H1 (cell line): ENCODE results near the gene STIM1. TPM values are rescaled to one million over a fixed set of nuclear protein-coding genes. Genes with fewer than 3 reads are reported as not detected.

ENCODE experiments used
- CTCF ChIA-PET: fragments of 300-600 bp; sonication (Branson Sonifier 250); formaldehyde crosslinking; loops from one replicate; lab custom pipeline; 2021; ENCODE audit not compliant: partially characterized antibody; lab: Charles Lee
- POLR2A ChIA-PET: fragments of 300-600 bp; sonication (Branson Sonifier 250); formaldehyde crosslinking; loops from one replicate; lab custom pipeline; 2021; ENCODE audit warnings: inconsistent platforms; ENCODE audit not compliant: partially characterized antibody; lab: Charles Lee
- DNase-seq, 2 experiments: peaks; one replicate each; pipeline versions ENCODE4 v3.0.0 to v3.0.0-alpha.2; 2010 to 2022; ENCODE audit warnings: low spot score in 2 of 2, low read depth in 1 of 2, mixed read lengths in 1 of 2
- FAIRE-seq: peaks from 2 replicates; lab custom pipeline; 2011; peaks lifted over from hg19 to GRCh38; lab: Jason Lieb, UNC
- H2AFZ ChIP-seq: 2 replicates; pipeline ENCODE4 v1.8.1; 2012; ENCODE audit warnings: low read length, inconsistent platforms
- H2AK5ac ChIP-seq: 2 replicates; pipeline ENCODE4 v1.6.1; 2013; ENCODE audit warnings: low read depth, low read length
- H2BK120ac ChIP-seq: replicated peaks from 2 replicates; pipeline ENCODE3; 2013; ENCODE audit warnings: low read depth, low read length, inconsistent platforms
- H2BK12ac ChIP-seq: 2 replicates; pipeline ENCODE4 v1.6.1; 2013; ENCODE audit warnings: low read depth, low read length
- H2BK15ac ChIP-seq: 2 replicates; pipeline ENCODE4 v1.6.1; 2013; ENCODE audit warnings: low read length
- H2BK20ac ChIP-seq: 2 replicates; pipeline ENCODE4 v1.6.1; 2013; ENCODE audit warnings: low read length
- H2BK5ac ChIP-seq: 2 replicates; pipeline ENCODE4 v1.6.1; 2013; ENCODE audit warnings: low read depth, low read length
- H3K14ac ChIP-seq: 2 replicates; pipeline ENCODE4 v1.6.1; 2013; ENCODE audit warnings: inconsistent platforms; ENCODE audit not compliant: insufficient read length
- H3K18ac ChIP-seq: 2 replicates; pipeline ENCODE4 v1.6.1; 2013; ENCODE audit warnings: low read length; ENCODE audit errors: extremely low read depth
- H3K23ac ChIP-seq: 2 replicates; pipeline ENCODE4 v1.6.1; 2013; ENCODE audit warnings: inconsistent platforms; ENCODE audit not compliant: insufficient read length
- H3K23me2 ChIP-seq: 2 replicates; pipeline ENCODE4 v1.6.1; 2013; ENCODE audit warnings: low read depth, low read length
- H3K27ac ChIP-seq: 2 replicates; pipeline ENCODE4 v1.6.1; 2011; ENCODE audit warnings: low read depth, low read length, inconsistent platforms
- H3K27me3 ChIP-seq, 4 experiments: replicated peaks in 1 of 4; 1 replicate in 1 of 4; 2 replicates in 3 of 4; pipeline versions ENCODE4 v1.6.1 to v1.8.1; 2011 to 2013; ENCODE audit warnings: low read length in 3 of 4, mild to moderate bottlenecking in 3 of 4, inconsistent platforms in 2 of 4, mixed read lengths in 2 of 4, moderate library complexity in 1 of 4; ENCODE audit not compliant: control insufficient read depth in 3 of 4, insufficient read depth in 3 of 4; ENCODE audit errors: extremely low read depth in 1 of 4
- H3K36me3 ChIP-seq, 4 experiments: 2 replicates each; pipeline versions ENCODE4 v1.6.1 to v1.8.1; 2011 to 2013; ENCODE audit warnings: mild to moderate bottlenecking in 4 of 4, low read length in 3 of 4, moderate library complexity in 2 of 4, control low read depth in 1 of 4, inconsistent platforms in 1 of 4; ENCODE audit not compliant: insufficient read depth in 4 of 4, control insufficient read depth in 2 of 4
- H3K4ac ChIP-seq: replicated peaks from 2 replicates; pipeline ENCODE3; 2013; ENCODE audit warnings: low read length, low read depth, mixed read lengths, inconsistent platforms; ENCODE audit not compliant: insufficient read length
- H3K4me1 ChIP-seq, 4 experiments: replicated peaks in 1 of 4; 1 replicate in 1 of 4; 2 replicates in 3 of 4; pipeline versions ENCODE4 v1.6.1 to v1.8.1; 2011 to 2013; ENCODE audit warnings: low read length in 3 of 4, inconsistent platforms in 2 of 4, mixed read lengths in 1 of 4; ENCODE audit not compliant: insufficient read depth in 4 of 4, control insufficient read depth in 3 of 4
- H3K4me2 ChIP-seq, 2 experiments: 2 replicates each; pipeline versions ENCODE4 v1.6.1 to v1.8.1; 2011 to 2013; ENCODE audit warnings: low read depth in 2 of 2, low read length in 2 of 2, control low read depth in 1 of 2, inconsistent platforms in 1 of 2, mild to moderate bottlenecking in 1 of 2; ENCODE audit not compliant: insufficient read depth in 1 of 2
- H3K4me3 ChIP-seq, 4 experiments: fragments of 200-600, 300-600 bp in 1 of 4; sonication (generic), shearing (Covaris generic), sonication (Bioruptor Twin) in 1 of 4; 2 replicates each; pipeline versions ENCODE4 v1.5.1 to v1.8.1; 2011 to 2016; ENCODE audit warnings: low read length in 4 of 4, low read depth in 3 of 4, control low read depth in 2 of 4, inconsistent platforms in 2 of 4, mild to moderate bottlenecking in 2 of 4, mixed read lengths in 1 of 4, moderate library complexity in 1 of 4; ENCODE audit not compliant: insufficient read depth in 2 of 4; ENCODE audit errors: extremely low read depth in 1 of 4
- H3K56ac ChIP-seq: replicated peaks from 2 replicates; pipeline ENCODE3; 2013; ENCODE audit warnings: low read depth, mild to moderate bottlenecking, mixed read lengths, low read length, inconsistent platforms; ENCODE audit not compliant: insufficient read length
- H3K79me1 ChIP-seq: 2 replicates; pipeline ENCODE4 v1.6.1; 2013; ENCODE audit warnings: low read depth, low read length, control low read depth
- H3K79me2 ChIP-seq, 2 experiments: 2 replicates each; pipeline versions ENCODE4 v1.6.1 to v1.8.1; 2012 to 2013; ENCODE audit warnings: low read length in 2 of 2, mild to moderate bottlenecking in 2 of 2, inconsistent platforms in 1 of 2; ENCODE audit not compliant: insufficient read depth in 2 of 2, control insufficient read depth in 1 of 2
- H3K9ac ChIP-seq, 4 experiments: replicated peaks in 1 of 4; 1 replicate in 1 of 4; 2 replicates in 3 of 4; pipeline versions ENCODE4 v1.6.1 to v1.8.1; 2011 to 2013; ENCODE audit warnings: low read depth in 3 of 4, low read length in 3 of 4, control low read depth in 2 of 4, mild to moderate bottlenecking in 2 of 4, moderate library complexity in 2 of 4, inconsistent platforms in 1 of 4; ENCODE audit errors: extremely low read depth in 1 of 4
- H3K9me3 ChIP-seq, 2 experiments: 2 replicates each; pipeline versions ENCODE4 v1.6.1 to v1.8.1; 2012 to 2013; ENCODE audit warnings: mild to moderate bottlenecking in 2 of 2, moderate library complexity in 2 of 2, control low read depth in 1 of 2, inconsistent platforms in 1 of 2, low read depth in 1 of 2, low read length in 1 of 2, mixed read lengths in 1 of 2; ENCODE audit not compliant: insufficient read depth in 2 of 2
- H4K20me1 ChIP-seq, 2 experiments: replicated peaks in 1 of 2; 2 replicates each; pipeline versions ENCODE3 to v1.8.1; 2011 to 2013; ENCODE audit warnings: inconsistent platforms in 2 of 2, low read length in 2 of 2, mild to moderate bottlenecking in 1 of 2; ENCODE audit not compliant: insufficient read depth in 2 of 2, control insufficient read depth in 1 of 2
- H4K5ac ChIP-seq: 2 replicates; pipeline ENCODE4 v1.6.1; 2013; ENCODE audit warnings: low read length, low read depth, mixed read lengths, inconsistent platforms; ENCODE audit not compliant: insufficient read length
- H4K8ac ChIP-seq: 2 replicates; pipeline ENCODE4 v1.8.0; 2013; ENCODE audit warnings: mild to moderate bottlenecking, moderate library complexity, low read length, inconsistent platforms; ENCODE audit not compliant: insufficient read depth; ENCODE audit errors: extremely low read depth
- H4K91ac ChIP-seq: replicated peaks from 2 replicates; pipeline ENCODE3; 2013; ENCODE audit warnings: low read length, mixed read lengths, inconsistent platforms; ENCODE audit not compliant: insufficient read length
- CBX5 ChIP-seq: fragments of 300-800, 300-1000 bp; sonication (generic); IDR thresholded peaks from 2 replicates; pipeline ENCODE4 v1.7.1; 2016; ENCODE audit warnings: antibody characterized with exemption, low read length, low read depth
- CBX8 ChIP-seq: fragments of 300-800, 300-1000 bp; sonication (generic); IDR thresholded peaks from 2 replicates; pipeline ENCODE4 v1.7.1; 2016; ENCODE audit warnings: low read depth, low read length, borderline replicate concordance
- CTBP2 ChIP-seq: IDR thresholded peaks from 2 replicates; pipeline ENCODE4 v1.7.0; 2011; ENCODE audit warnings: borderline replicate concordance, mild to moderate bottlenecking, moderate library complexity, mixed read lengths, low read length; ENCODE audit not compliant: insufficient read depth, insufficient read length
- HDAC2 ChIP-seq, 2 experiments: fragments of 300-600 bp in 1 of 2; sonication (generic) in 1 of 2; IDR thresholded peaks; 2 replicates each; pipeline ENCODE4 v1.6.1; 2011 to 2012; ENCODE audit warnings: low read depth in 2 of 2, low read length in 2 of 2, mild to moderate bottlenecking in 2 of 2, moderate library complexity in 2 of 2, borderline replicate concordance in 1 of 2, inconsistent platforms in 1 of 2
- KDM5A ChIP-seq: fragments of 200-600 bp; IDR thresholded peaks from 2 replicates; pipeline ENCODE4 v1.7.1; 2012; ENCODE audit warnings: mild to moderate bottlenecking, low read length, inconsistent platforms, mixed read lengths
- NRF1 ChIP-seq: IDR thresholded peaks from 2 replicates; pipeline ENCODE4 v1.6.1; 2011; ENCODE audit warnings: mild to moderate bottlenecking, low read depth, low read length, improper control_type of control experiment
- PHF8 ChIP-seq: fragments of 200-600 bp; sonication (generic); conservative IDR thresholded peaks from 2 replicates; pipeline ENCODE4 v1.7.1; 2012; ENCODE audit warnings: low read depth, mild to moderate bottlenecking, inconsistent platforms, low read length, moderate library complexity
- POU5F1 ChIP-seq: IDR thresholded peaks from 2 replicates; pipeline ENCODE4 v1.6.1; 2011; ENCODE audit warnings: low read depth, mild to moderate bottlenecking, low read length, moderate library complexity
- RNF2 ChIP-seq: fragments of 200-900, 300-1000 bp; sonication (generic); IDR thresholded peaks from 2 replicates; pipeline ENCODE4 v1.7.1; 2016; ENCODE audit warnings: borderline replicate concordance, low read depth, mild to moderate bottlenecking, antibody characterized with exemption, low read length; ENCODE audit not compliant: poor library complexity, severe bottlenecking; ENCODE audit errors: missing control alignments
- SP2 ChIP-seq: IDR thresholded peaks from 2 replicates; pipeline ENCODE4 v1.6.1; 2012; ENCODE audit warnings: mild to moderate bottlenecking, low read length, inconsistent platforms
- SP4 ChIP-seq: IDR thresholded peaks from 2 replicates; pipeline ENCODE4 v1.6.1; 2012; ENCODE audit warnings: low read length, inconsistent platforms
- YY1 ChIP-seq: IDR thresholded peaks from 2 replicates; pipeline ENCODE4 v1.6.1; 2011; ENCODE audit warnings: low read depth, mild to moderate bottlenecking, low read length
- WGBS, 2 experiments: shearing (Covaris generic) in 1 of 2; methylation state at CpG; one replicate each; pipeline versions ENCODE4 v1.1.6 to v1.1.7; 2013 to 2015; ENCODE audit warnings: low lambda C conversion rate in 2 of 2, mixed read lengths in 2 of 2, inconsistent platforms in 1 of 2, low coverage in 1 of 2, missing lambda C conversion rate in 1 of 2; ENCODE audit not compliant: insufficient replicate concordance in 2 of 2, insufficient coverage in 1 of 2, insufficient read length in 1 of 2; ENCODE audit errors: extremely low coverage in 1 of 2, missing lambda C conversion rate in 1 of 2; 5-methylcytosine and 5-hydroxymethylcytosine counted together
- polyA plus RNA-seq, 7 experiments: library from polyadenylated mRNA; depleted of rRNA in 3 of 7; stranded (reverse) in 5 of 7; unstranded in 2 of 7; fragments of >200 nt in 5 of 7; fragments of 200-250 nt in 2 of 7; gene quantifications; 1 replicate in 5 of 7; 2 replicates in 1 of 7; 4 replicates in 1 of 7; pipeline versions ENCODE4 v1.2.1 to v1.2.3, GENCODE V29; 2011 to 2013; ENCODE audit warnings: missing spikeins in 2 of 7, mixed read lengths in 2 of 7
- total RNA-seq: library from RNA; stranded (reverse); fragmentation: NEBNext Ultra II Directional; extraction: Animal tissue kit (Norgen Biotek cat#: 25700); gene quantifications from 2 replicates; pipeline ENCODE4 v1.2.1, GENCODE V29; 2021

Gene STIM1
- total and polyA plus RNA-seq, 2 of the 8 experiments (the other 6 are each of a cell fraction or from before 2014, with no cell fraction given) = 11.1 to 12.2 TPM

- Histone ChIP-seq H3K4me3 (no peak overlapping the region), H3K9ac (no peak overlapping the region), H3K14ac (no peak overlapping the region), H3K4me2 (no peak overlapping the region), H2AFZ (no peak overlapping the region), H3K4me1 (peaks cover 0 to 4% (median 2%) of the 10 kb centered on the region in 4 experiments; a peak in 3 of 7 replicates), H2BK20ac (no peak overlapping the region), H3K79me2 (no peaks in the 10 kb centered on the region), H2BK120ac (no peak overlapping the region), H2BK15ac (no peak overlapping the region), H3K27ac (no peak overlapping the region), H2AK5ac (no peak overlapping the region), H4K5ac (no peak overlapping the region), H3K4ac (no peak overlapping the region), H3K23ac (no peak overlapping the region), H3K27me3 (no peaks in the 10 kb centered on the region; a peak in 3 of 7 replicates), H3K56ac (no peak overlapping the region), H4K8ac (no peak overlapping the region), H3K79me1 (no peaks in the 10 kb centered on the region), H2BK12ac (no peak overlapping the region), H4K20me1 (peaks cover 0 to 2% of the 10 kb centered on the region in 2 experiments), H3K23me2 (no peaks in the 10 kb centered on the region), H2BK5ac (no peak overlapping the region), H3K9me3 (no peaks in the 10 kb centered on the region), H3K36me3 (no peaks in the 10 kb centered on the region), H4K91ac (no peak overlapping the region), H3K18ac (no peak overlapping the region)
- ChIA-PET POLR2A (no interaction called here), CTCF (interaction anchor here (0.7 to 2.7 kb wide), 5 partner anchors 10 to 69 kb away, joined by 3 to 9 read pairs (median 4); partner anchors contain the start of gene STIM1)
- DNase-seq (no peak), FAIRE-seq (no peak)
- 97% methylated on average over 3 of the region's 4 CpGs; no CpG with 5 or more reads in 1 of the 2 experiments for WGBS, 2 experiments
- TF ChIP-seq SP2 (no peak), PHF8 (no peak), RNF2 (no peak), POU5F1 (no peak), YY1 (no peak), SP4 (no peak), KDM5A (no peak), CBX5 (no peak), CBX8 (no peak), CTBP2 (no peak), NRF1 (no peak), HDAC2 (IDR thresholded peaks at IDR 0.05; ENCODE audit: borderline replicate concordance in 1 of 2, low read depth in 2 of 2, low read length in 2 of 2) (no peak)
These were observed 23.9 kb downstream of the STIM1 start for GRCh38 chr11:3879216-3879966.
